ENCODE results near the gene CYRIA.

CYRIA gene

DNA sequence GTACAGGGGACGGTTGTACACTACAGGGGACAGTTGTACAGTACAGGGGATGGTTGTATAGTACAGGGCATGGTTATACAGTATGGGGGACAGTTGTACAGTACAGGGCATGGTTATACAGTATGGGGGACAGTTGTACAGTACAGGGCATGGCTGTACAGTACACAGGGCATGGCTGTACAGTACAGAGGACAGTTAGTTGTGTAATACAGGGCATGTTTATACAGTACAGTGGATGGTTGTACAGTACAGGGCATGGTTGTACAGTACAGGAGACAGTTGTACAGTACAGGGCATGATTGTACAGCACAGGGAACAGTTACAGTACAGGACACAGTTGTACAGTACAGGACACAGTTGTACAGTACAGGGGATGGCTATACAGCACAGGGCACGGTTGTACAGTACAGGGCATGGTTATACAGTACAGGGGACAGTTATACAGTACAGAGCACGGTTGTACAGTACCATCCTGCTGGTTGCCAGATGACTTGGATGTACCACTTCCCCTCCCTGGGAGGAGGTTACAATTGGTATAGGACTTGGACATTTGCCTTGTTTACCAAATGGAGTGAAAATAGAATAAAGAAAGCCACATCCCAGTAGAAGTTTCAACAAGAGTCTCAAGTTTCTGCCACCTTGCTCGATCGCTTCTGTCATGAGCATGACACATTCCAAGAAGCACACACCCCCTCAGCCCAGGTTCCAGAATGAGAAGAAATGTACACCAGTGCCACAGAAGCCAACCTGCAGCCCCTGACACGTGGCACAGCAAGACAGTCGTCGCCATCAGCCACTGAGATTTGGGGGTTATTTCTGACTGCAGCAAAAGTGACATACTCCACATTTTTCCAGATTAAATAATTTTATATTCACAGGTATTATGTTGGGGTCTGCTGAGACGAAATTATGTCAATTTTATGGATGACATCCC lies 16.0 kb downstream of the CYRIA start:
- FAIRE-seq = no peak

DNA sequence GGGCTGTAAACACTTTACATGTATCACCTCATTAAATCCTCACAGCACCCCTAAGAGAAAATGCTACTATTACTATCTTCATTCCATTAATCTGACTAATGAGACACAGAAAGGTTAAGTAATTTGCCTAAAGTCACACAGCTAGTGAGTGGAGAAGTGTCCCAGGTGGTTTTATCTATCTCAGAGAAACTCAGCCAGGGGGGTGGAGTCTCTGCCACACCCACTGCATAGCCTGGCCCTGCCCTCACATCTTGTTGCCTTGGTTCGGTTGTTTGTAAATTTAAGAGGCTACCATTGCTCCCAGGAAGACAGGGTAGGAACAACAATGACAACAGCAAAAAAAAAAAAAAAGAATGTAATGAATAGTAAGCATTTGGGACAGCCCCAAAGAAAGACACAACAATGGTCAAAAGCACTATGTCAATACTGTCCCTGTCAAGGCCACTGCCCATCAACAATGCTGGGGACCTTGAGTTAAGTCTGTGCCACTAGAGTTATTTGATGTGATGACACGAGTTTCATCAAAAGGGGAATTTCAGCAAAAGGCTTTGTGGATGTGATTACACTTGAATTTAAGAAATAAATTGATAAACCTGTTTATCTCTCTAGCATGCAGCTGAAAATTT lies 17.5 kb downstream of the CYRIA start:
- FAIRE-seq = no peak

DNA sequence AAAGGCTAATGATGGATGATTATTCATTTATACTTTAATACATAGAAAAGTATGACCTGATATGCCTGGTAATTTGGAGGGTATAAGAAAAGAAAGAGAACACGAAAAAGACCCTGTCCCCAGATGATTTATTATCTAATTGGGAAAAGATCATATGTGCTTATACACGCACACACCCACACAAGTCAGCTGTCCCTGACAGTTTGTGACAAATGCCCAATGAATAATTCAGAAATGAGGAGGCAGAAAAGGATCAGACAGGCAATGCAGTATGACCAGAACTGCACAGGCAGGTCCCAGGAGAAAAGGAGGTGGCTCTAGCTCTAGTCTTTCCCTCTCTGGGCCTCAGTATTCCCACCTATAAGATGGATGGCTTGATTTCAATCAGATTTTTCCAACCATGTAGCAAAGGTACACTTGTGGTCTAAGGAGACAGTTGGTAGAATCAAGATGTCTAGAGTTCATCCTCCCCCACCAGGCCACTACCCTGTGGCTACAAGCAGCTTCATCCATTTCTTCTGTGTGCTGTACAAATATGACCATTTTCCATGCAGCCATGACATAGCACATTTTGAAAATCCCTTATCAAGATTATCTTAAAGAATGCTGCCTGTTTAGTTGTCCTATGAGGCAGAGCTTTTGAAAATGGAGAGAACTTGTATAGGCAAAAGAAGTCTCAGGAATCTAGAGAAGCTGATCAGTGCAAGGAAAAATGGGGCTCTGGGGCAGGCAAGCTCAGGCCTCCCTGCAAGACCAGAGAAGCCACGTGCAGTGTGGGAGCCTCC lies 19.7 kb downstream of the CYRIA start:
- no peak for FAIRE-seq

DNA sequence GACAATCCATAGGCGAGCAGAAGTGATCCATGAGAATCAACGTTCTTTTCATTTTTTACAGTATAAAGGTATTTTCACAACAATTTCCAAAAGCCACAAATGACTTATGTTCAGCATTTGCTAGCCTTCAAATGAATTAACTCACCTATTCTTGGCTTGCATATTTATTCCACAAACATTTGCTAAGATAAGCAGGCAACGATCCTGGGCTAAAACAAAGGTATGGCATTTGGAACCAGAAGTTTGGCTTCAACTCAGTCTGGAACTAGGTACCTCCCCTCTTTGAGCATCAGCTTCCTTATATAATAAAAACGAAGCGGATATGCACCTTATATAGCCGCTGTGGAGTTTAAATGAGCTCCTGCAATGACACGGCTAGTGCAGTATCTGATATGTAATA lies 20.5 kb downstream of the CYRIA start:
- no peak for FAIRE-seq

DNA sequence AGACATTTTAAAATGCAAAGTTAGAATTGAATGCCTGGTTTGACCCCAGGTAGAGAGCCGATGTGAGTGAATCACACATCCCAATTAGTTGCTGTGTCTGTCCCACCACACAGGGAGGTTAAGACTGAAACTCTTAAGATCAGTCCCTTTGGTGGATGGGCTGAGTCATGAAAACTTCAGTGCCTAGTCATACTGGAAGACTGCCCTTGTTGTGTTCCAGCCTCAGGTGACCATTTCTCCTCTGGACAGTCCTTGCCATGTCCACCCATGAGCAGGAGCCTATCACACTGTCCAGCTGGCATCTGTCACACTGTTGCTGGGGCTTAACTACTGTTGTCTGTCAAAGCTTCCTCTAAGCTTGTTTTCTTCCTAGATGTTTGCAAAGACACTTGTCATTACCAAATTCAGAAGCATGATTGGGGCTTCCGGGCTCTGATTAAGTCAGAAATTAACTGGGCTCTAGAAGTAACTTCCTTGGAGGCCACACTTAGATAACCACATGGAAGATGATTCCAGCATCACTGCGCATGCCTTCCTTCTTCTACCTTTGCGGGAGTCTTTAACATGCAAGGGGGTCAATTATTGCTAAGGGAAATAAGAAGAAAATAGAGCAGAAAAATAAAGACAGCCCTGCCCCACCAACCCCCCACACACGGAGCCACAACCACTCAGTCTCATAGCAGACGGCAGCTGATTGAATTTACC lies 21.3 kb downstream of the CYRIA start:
- no peak for FAIRE-seq

DNA sequence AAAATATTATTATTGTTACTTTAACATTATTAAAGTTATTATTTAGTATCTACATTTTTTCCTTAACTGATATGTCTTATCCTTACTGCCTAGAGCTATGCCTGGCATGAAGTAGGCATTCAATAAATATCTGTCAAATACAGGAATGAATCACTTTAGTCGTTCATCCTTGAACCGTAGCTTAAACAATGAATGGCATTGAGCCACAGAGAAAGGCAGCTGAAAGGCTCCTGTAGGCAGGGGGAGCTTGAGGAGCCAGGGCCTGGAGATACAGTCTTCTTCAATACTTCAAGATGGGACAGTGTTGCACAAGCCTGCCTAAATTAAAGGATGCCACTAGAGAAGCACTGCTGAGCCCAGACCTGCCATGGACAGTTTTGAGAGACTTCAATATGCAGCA lies 22.5 kb downstream of the CYRIA start:
- no peak for FAIRE-seq

DNA sequence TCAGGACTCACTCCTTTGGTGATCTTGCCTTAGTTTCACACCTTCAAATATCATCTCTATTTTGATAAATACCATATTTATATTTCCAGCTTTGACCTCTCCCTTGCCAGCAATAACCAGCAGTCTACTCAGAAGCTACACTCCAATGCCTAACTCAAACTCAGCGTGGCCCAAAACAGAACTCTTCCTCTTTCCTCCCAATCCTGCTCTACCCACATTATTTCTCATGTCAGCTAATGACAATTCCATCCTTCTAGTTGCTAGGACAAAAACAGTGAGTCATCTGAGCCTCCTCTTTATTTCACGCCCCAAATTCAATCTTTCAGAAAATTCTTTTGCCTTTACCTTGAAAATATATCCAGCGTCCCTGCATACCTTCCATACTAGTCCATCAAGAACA lies 23.5 kb downstream of the CYRIA start:
- FAIRE-seq = no peak

DNA sequence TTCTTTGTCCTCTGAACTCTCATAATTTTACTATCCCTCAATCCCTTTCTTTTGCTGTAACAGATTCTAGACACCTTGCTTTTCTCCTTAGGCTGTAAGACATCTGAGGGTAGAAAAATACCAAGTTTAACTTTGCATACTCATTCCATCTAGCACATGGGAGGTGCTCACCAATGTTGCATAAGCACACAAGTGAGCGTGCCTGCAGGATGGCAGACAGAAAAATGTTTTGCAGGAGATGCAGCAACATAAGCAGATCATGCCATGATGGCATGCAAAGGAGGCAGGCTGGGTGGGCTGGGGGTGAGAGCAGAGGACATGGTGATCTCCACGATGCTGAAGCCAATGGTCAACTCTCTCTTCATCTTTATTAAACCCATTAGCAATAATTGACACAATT lies 24.1 kb downstream of the CYRIA start:
- FAIRE-seq = no peak

DNA sequence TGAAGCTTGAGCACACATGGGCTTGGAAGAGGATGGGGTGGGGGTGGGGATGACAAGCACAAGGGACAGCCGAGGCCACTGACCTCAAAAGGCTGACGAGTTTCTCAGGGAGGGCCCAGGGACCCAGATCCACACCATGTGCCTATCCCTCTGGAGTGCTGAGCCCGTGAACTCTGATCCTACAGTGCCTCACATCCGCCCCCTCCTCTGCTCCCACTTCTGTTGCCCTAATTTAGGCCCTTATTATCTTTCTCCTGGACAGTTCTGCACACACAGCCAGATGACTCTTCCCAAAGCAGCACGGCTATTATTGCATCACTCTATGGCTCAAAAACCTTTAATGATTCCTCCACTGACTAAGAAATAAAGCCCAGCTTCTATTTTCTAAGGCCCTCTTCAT lies 24.8 kb downstream of the CYRIA start:
- no peak for FAIRE-seq

DNA sequence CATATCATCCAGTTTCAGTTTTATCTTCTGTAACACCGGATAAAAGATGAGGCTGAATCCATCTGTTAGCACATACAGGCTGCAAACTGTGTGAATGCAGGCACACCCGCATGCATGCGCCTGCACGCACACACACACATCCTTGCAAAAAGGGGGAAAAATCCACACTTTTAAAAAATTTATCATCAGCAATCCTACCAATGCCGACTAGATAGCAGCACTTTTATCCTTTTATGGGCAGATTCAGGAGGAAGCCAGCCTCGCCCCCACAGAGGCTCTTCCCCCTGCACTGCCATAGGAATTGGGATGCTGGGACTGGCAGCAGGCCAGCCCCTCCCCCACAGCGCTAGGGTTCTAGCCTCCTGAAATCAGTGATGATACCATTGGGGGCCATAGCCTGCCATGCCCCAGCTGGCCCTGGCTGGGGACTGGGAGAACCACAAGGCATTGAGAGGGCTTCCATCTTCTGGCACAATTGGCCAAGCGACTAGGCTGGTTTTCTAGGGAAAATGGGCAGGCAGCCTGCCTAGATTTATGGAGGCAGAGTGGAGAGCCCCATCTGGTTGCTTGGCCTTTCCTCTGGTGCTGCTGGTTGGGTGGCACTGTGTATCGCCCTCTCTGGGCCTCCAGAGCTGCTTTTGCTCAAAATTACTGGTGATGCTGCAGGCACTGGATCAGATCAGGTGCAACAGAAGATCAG lies 25.5 kb downstream of the CYRIA start:
- no peak for FAIRE-seq

DNA sequence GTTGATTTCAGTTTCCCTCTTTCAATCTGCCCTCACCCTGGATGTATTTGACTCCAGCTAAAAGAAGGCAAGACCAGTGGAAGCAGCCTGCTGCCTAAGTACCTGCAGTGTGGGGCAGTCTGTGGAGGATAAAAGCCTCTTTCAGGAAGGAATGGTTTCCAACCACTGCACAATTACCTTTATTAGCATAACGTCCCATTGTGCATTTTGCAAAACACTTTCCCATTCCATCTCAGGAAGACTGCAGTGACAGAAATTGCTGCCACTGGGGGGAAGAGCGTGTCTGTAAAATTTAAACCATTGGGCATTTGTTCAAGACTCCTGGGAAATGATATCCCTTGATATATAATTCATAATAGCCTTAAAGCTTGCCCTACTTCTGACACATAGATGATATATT lies 26.2 kb downstream of the CYRIA start:
- FAIRE-seq = no peak

DNA sequence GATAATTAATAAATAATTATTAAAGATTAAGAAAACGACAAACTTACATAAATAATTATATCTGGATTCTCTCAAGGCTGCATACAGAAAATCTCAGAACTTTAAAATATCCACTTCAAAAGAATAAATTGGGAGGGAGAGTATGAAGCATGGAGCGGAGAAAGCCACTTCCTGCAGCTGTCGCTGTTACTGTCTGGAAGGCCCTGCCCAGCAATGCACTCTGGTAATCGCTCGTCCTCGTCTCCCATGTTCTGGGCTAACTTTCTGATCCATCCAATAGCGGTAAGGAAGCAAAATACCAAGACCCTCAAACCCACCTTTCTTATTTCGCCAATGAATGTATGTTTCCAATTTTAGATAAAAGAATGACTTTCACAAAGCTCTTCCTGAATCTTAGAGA lies 26.7 kb downstream of the CYRIA start:
- no peak for FAIRE-seq

DNA sequence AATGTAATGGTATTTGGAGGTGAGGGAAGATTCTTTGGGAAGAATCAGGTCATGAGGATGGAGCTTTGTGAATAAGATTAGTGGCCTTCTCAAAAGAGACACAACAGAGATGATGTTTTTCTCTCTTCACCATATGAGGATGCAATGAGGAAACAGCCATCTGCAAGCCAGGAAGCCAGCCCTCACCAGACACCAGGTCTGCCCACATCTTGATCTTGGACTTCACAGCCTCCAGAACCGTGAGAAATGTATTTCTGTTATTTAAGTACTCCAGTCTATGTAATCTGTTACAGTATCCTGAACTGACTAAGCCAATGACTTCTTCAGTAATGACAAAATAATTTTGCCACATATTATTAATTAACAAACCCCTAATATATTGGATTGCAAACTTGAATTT lies 28.3 kb downstream of the CYRIA start:
- no peak for FAIRE-seq

DNA sequence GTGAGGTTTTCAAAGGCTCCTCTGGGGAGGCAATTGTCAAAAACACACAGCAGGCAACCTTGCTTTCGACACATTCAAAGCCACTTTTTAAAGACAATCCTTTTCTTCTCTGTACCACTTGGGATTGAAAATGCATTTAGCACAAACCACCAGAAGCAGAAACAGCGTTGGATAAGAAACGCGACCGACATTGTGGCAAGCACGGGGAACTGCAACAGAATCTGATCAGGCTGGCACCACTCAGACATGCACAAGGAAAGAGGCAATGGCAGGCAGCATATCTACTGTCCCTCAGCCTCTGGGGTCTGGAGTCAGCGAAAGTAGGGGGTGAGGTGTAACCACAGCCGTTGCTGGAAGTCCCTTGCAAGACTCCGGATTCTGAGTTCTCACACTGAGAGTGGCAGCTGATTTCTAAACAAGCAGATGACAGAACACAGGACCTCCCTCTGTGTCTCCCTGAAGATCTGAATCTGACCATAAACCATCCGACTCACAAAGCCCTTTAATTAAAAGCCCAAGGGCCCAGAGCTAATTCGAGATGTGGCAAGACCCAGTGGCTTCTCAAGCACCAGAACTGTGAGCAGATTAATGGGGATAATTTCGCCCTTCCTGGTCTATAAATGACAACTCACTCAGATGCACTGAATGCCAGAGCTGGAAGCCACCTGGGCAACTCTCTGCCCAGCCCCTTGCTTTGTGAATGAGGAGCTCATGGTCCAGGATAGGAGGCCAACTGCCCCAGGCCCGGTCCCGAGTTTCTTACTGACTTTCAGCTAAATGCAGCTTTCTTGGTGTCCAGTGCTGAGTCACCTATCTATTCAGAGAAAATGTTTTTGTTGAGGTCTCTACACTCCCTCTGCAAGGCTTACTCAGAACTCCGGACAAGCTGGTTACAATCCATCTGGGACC lies 29.6 kb downstream of the CYRIA start:
- FAIRE-seq = no peak

DNA sequence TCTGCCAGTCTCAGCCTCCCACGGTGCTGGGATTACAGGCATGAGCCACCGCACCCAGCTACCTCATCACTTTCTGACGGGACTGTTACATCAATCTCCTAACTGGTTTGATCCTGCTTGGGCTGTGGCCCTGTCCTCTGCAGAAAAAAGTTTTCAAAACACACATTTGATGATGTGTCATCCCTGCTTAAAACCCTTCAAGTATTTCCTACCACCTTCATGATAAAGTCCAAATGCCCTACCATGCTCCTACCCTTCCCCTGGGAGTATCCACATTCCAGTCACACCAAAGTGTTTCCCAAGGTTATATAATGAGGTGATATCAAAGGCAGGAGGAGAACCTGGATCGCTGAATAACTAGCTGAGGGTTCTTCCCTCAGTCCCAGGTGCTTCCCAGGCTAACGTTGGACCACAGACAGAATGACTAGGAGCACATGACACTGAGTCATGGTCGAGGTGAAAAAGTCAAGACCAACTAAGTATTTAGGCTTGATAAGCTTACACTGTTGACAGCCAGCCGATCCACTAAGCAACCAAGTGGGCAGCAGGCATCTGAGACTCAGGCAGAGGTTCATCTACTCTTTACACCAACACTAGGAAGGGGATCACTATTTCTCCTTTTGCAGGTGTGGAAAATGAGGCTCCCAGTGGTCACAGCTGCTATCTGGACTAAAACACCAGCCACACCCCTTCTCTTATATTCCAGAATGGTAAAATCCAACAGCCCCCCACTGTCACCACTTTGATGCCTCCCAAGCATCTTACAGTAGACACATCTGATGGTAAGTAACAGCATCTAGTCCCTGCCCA lies 31.8 kb downstream of the CYRIA start:
- no peak for FAIRE-seq

DNA sequence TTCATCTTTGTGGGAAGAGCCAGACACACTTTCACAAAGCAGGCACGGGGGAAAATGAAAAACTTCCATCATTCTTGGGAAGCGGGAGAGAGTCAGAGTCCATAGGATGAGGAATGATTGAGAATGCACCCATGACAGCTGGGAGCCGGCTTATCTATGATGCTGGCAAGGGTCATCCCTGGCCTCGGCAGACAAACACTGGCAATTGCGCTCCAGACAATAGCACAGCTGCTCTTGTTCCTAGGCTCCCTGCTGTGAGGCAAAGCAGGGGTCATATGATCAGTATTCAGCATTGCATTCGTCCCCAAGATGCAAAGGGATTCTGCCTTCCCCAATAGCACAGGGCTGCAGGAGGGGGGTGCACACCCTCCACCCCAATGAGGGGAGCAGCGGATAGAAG lies 33.0 kb downstream of the CYRIA start:
- no peak for FAIRE-seq

DNA sequence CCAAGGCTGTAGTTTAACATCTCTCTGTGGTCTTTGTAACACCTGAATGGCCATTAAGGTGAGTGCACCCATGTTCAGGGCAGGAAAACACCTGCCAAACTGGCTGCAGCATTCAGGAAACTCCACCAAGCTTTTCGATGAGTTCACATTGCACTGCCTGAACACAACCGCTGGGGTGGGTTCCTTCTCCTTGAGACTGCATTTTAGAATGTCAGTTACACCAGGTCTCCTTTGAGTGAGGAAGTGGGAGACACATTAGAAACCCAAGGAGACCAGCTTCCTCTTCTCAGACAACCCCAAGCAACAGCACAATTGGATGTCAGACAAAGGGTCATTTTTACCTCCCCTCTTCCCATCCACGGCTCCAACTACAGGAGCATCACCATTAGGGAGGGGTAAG lies 35.2 kb downstream of the CYRIA start:
- FAIRE-seq = no peak

DNA sequence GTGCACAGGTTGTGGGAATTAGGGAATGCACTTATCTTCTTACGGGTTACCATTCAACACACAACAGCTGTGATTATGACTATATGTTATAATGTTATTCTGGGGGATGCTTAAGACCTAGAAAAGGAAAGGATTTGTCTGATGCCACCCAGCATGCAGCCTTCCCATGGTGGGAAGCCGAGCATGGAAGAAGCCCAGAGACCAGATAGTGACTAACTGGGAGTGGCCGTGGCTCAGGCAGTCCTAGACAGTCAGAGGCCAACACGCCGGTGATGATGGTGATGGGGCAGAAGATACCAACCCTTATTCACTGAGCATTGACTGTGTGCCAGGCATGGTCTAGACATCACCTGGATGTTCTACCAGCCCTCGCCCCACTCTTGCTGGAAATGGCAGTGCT lies 35.9 kb downstream of the CYRIA start:
- no peak for FAIRE-seq

DNA sequence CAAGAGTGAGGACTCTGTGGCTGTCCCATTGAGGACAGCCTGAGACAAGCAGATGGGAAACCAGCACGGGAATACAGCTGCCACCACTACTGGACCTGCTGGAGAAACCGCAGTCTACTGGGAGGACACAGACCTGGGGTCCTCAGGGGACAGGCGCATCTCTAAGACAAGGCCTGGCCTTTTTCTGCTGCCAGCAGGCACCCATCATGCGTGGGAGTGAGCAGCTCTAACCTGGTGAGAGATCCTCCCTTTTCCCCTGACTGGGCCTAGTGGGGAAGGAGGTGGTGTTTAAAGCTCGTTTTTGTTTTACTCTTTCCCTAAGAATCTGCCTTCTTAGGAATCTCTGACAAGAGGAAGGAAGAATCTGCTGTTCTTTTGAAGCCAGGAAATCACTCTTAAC lies 36.6 kb downstream of the CYRIA start:
- no peak for FAIRE-seq

DNA sequence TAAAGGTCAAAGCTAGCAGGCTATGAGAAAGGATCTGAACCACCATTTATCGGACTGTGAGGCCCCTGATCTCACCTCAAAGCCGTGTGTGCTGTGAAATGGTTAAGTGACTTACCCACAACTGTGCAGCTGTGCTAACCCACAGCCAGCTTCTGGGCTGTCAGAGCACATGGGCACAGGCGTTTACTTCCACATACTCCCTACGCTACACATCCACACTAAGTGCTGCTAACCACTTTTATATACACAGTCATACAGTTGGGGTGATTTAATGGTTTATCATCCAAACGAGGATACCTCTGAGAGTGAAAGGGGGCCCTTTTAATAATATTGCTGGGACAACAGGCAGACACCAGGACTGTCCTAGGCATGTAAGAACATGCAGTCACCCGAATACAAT lies 37.3 kb downstream of the CYRIA start:
- FAIRE-seq = no peak
